ENCODE data around the gene XPO6.
A peak's percentile ranks its signal among the peaks of the same experiment; 100 is the strongest.

XPO6 gene

GRCh38 chr16:28091656-28092055 lies 120.1 kb downstream of the XPO6 start:
- no peak for DNase-seq (ENCODE audit: low read depth, low spot score)

GRCh38 chr16:28090646-28091377 lies 121.0 kb downstream of the XPO6 start:
- peak; percentile 72 for DNase-seq (ENCODE audit: low read depth, low spot score)

- no peak for DNase-seq (ENCODE audit: low read depth, low spot score)
These were observed 121.8 kb downstream of the XPO6 start for GRCh38 chr16:28089992-28090365.

- no peak for DNase-seq (ENCODE audit: low read depth, low spot score)
These were observed 122.4 kb downstream of the XPO6 start for GRCh38 chr16:28089205-28089991.

- no peak for DNase-seq (ENCODE audit: low read depth, low spot score)
These were observed 124.0 kb downstream of the XPO6 start for GRCh38 chr16:28087675-28088300.

- no peak for DNase-seq (ENCODE audit: low read depth, low spot score)
These were observed 124.6 kb downstream of the XPO6 start for GRCh38 chr16:28087140-28087660.

- DNase-seq (ENCODE audit: low read depth, low spot score), result no peak
These were observed 125.3 kb downstream of the XPO6 start for GRCh38 chr16:28086186-28087139.

GRCh38 chr16:28085389-28086171 lies 126.2 kb downstream of the XPO6 start:
- no peak for DNase-seq (ENCODE audit: low read depth, low spot score)

GRCh38 chr16:28084209-28084608 lies 127.6 kb downstream of the XPO6 start:
- DNase-seq (ENCODE audit: low read depth, low spot score), result no peak

- no peak for DNase-seq (ENCODE audit: low read depth, low spot score)
These were observed 129.1 kb downstream of the XPO6 start for GRCh38 chr16:28082624-28083023.

- no peak for DNase-seq (ENCODE audit: low read depth, low spot score)
These were observed 130.3 kb downstream of the XPO6 start for GRCh38 chr16:28081391-28081968.

- DNase-seq (ENCODE audit: low read depth, low spot score), result no peak
These were observed 133.5 kb downstream of the XPO6 start for GRCh38 chr16:28078261-28078660.

- no peak for DNase-seq (ENCODE audit: low read depth, low spot score)
These were observed 137.9 kb downstream of the XPO6 start for GRCh38 chr16:28073836-28074235.

GRCh38 chr16:28072087-28072486 lies 139.7 kb downstream of the XPO6 start:
- no peak for DNase-seq (ENCODE audit: low read depth, low spot score)

GRCh38 chr16:28069971-28070794 lies 141.6 kb downstream of the XPO6 start:
- DNase-seq (ENCODE audit: low read depth, low spot score), result no peak

- no peak for DNase-seq (ENCODE audit: low read depth, low spot score)
These were observed 142.8 kb downstream of the XPO6 start for GRCh38 chr16:28068976-28069375.

GRCh38 chr16:28067604-28068379 lies 144.0 kb downstream of the XPO6 start:
- peak; percentile 85 for DNase-seq (ENCODE audit: low read depth, low spot score)

- DNase-seq (ENCODE audit: low read depth, low spot score), result no peak
These were observed 147.0 kb downstream of the XPO6 start for GRCh38 chr16:28064706-28065249.

Data from astrocyte of the hippocampus (primary cell).